Liver (tissue), 3 donors: Measurements from ENCODE around the gene WBP2.

Source experiments
- CTCF ChIP-seq: fragments of 150-350 bp; IDR thresholded peaks from 2 replicates; pipeline ENCODE4 v1.5.1; 2017; ENCODE audit warnings: improper control_type of control experiment, low read depth, low read length; ENCODE audit not compliant: missing input control
- EGR1 ChIP-seq, 2 donors: IDR thresholded peaks; 2 replicates each; pipeline ENCODE4 v1.6.1; 2016 to 2018; ENCODE audit warnings: antibody characterized with exemption in 2 of 2, low read depth in 2 of 2
- JUND ChIP-seq, 2 donors: IDR thresholded peaks; 2 replicates each; pipeline ENCODE4 v1.6.1; 2016; ENCODE audit warnings: antibody characterized with exemption in 2 of 2
- SP1 ChIP-seq: IDR thresholded peaks from 2 replicates; pipeline ENCODE4 v1.6.1; 2018; ENCODE audit warnings: antibody characterized with exemption, mild to moderate bottlenecking
- donor health status: healthy.
- donor health status: healthy.

GRCh38 chr17:75842411-75842810, 12.7 kb downstream of the WBP2 start:
- TF ChIP-seq CTCF (no peak), JUND (IDR thresholded peaks at IDR 0.05) (no peak), SP1 (no peak), EGR1 (IDR thresholded peaks at IDR 0.05; ENCODE audit: low read depth in 2 of 2) (no peak)
